OCI-LY1 (cell line): ENCODE results near the gene LZTR1.

ENCODE experiments used
- H2AFZ ChIP-seq: fragments of 200-600 bp; sonication (generic), shearing (Covaris generic); 2 replicates; pipeline ENCODE4 v1.6.0; 2014; ENCODE audit warnings: antibody characterized with exemption, mild to moderate bottlenecking, low read length
- H3F3A ChIP-seq: fragments of 200-600 bp; sonication (generic), shearing (Covaris generic); 2 replicates; pipeline ENCODE4 v1.6.0; 2014; ENCODE audit warnings: mild to moderate bottlenecking, antibody characterized with exemption, low read length, moderate library complexity; ENCODE audit not compliant: insufficient read depth
- H3K27ac ChIP-seq: fragments of 200-600 bp; sonication (generic); 2 replicates; pipeline ENCODE4 v1.5.1; 2014; ENCODE audit warnings: low read length, mixed run types, mild to moderate bottlenecking, low read depth; ENCODE audit not compliant: poor library complexity, severe bottlenecking
- H3K27me3 ChIP-seq: fragments of 200-600 bp; sonication (generic); 2 replicates; pipeline ENCODE4 v1.6.0; 2014; ENCODE audit warnings: antibody characterized with exemption, mild to moderate bottlenecking, low read length, moderate library complexity; ENCODE audit not compliant: insufficient read depth
- H3K36me3 ChIP-seq: fragments of 200-600 bp; sonication (generic); 2 replicates; pipeline ENCODE4 v1.6.1; 2014; ENCODE audit warnings: mild to moderate bottlenecking, antibody characterized with exemption, low read length, moderate library complexity, mixed read lengths; ENCODE audit not compliant: insufficient read depth
- H3K4me1 ChIP-seq: fragments of 200-600 bp; sonication (generic); 2 replicates; pipeline ENCODE4 v1.5.1; 2014; ENCODE audit warnings: mild to moderate bottlenecking, low read length, moderate library complexity; ENCODE audit not compliant: insufficient read depth, severe bottlenecking
- H3K4me2 ChIP-seq: fragments of 200-600 bp; sonication (generic), shearing (Covaris generic); 2 replicates; pipeline ENCODE4 v1.6.1; 2014; ENCODE audit warnings: low read length
- H3K4me3 ChIP-seq: fragments of 200-600 bp; sonication (generic); 2 replicates; pipeline ENCODE4 v1.5.1; 2014; ENCODE audit warnings: low read length, low read depth, mild to moderate bottlenecking, mixed read lengths; ENCODE audit not compliant: poor library complexity, severe bottlenecking
- H3K79me2 ChIP-seq: fragments of 200-600 bp; shearing (Covaris generic); 2 replicates; pipeline ENCODE4 v1.6.1; 2016; ENCODE audit warnings: mixed run types, low read length, mixed read lengths; ENCODE audit not compliant: insufficient read depth
- H3K9ac ChIP-seq: fragments of 200-600 bp; sonication (generic), shearing (Covaris generic); 2 replicates; pipeline ENCODE4 v1.6.1; 2014; ENCODE audit warnings: mild to moderate bottlenecking, low read length, mixed read lengths
- H3K9me2 ChIP-seq: fragments of 200-600 bp; sonication (generic), shearing (Covaris generic); 2 replicates; pipeline ENCODE4 v1.6.1; 2014; ENCODE audit warnings: low read depth, mild to moderate bottlenecking, low read length, mixed read lengths
- H3K9me3 ChIP-seq: fragments of 200-600 bp; shearing (Covaris generic); 2 replicates; pipeline ENCODE4 v1.6.1; 2014; ENCODE audit warnings: low read length, mixed read lengths
- H4K20me1 ChIP-seq: fragments of 200-600 bp; sonication (generic), shearing (Covaris generic); 2 replicates; pipeline ENCODE4 v1.6.0; 2016; ENCODE audit warnings: mild to moderate bottlenecking, low read length; ENCODE audit not compliant: insufficient read depth
- CTCF ChIP-seq: fragments of 200-600 bp; sonication (generic), shearing (Covaris generic); IDR thresholded peaks from 2 replicates; pipeline ENCODE4 v1.5.1; 2017; ENCODE audit warnings: mild to moderate bottlenecking, antibody characterized with exemption, low read length, moderate library complexity, mixed read lengths
- EZH2 ChIP-seq: fragments of 200-600 bp; sonication (generic), shearing (Covaris generic); IDR thresholded peaks from 2 replicates; pipeline ENCODE4 v1.8.0; 2017; ENCODE audit warnings: borderline replicate concordance, mixed run types, mild to moderate bottlenecking, antibody characterized with exemption, low read length, moderate library complexity, mixed read lengths

LZTR1 gene

GRCh38 chr22:20977516-20978170 lies 4.5 kb upstream of the LZTR1 start:
- Histone ChIP-seq H4K20me1 (no peaks in the 10 kb centered on the region), H3K9me3 (peaks cover 9% of the 10 kb centered on the region), H3K79me2 (no peaks in the 10 kb centered on the region), H3K27ac (no peak overlapping the region), H3K4me1 (peaks cover 12% of the 10 kb centered on the region), H3K4me3 (no peak overlapping the region), H3K4me2 (no peak overlapping the region), H3K9ac (no peak overlapping the region), H3K9me2 (no peaks in the 10 kb centered on the region), H3K36me3 (no peaks in the 10 kb centered on the region), H3F3A (no peaks in the 10 kb centered on the region), H3K27me3 (no peaks in the 10 kb centered on the region; the same call in 1 of the 2 replicates), H2AFZ (no peak overlapping the region)
- TF ChIP-seq EZH2 = no peak
- TF ChIP-seq CTCF = no peak

GRCh38 chr22:20978419-20978818 lies 3.7 kb upstream of the LZTR1 start:
- H3K4me1 ChIP-seq = peaks cover 20% of the 10 kb centered on the region
- no peaks in the 10 kb centered on the region; the same call in 1 of the 2 replicates for H3K27me3 ChIP-seq
- H3K9ac ChIP-seq = no peak overlapping the region
- no peaks in the 10 kb centered on the region for H3K79me2 ChIP-seq
- H3F3A ChIP-seq = no peaks in the 10 kb centered on the region
- no peak overlapping the region for H3K4me3 ChIP-seq
- no peaks in the 10 kb centered on the region for H4K20me1 ChIP-seq
- no peak for TF ChIP-seq EZH2
- TF ChIP-seq CTCF = no peak
- no peak overlapping the region for H3K27ac ChIP-seq
- H3K9me3 ChIP-seq = peaks cover 9% of the 10 kb centered on the region
- no peaks in the 10 kb centered on the region for H3K9me2 ChIP-seq
- H3K36me3 ChIP-seq = no peaks in the 10 kb centered on the region
- H2AFZ ChIP-seq = no peak overlapping the region
- no peak overlapping the region for H3K4me2 ChIP-seq

- Histone ChIP-seq H3K27ac (no peak overlapping the region), H3K79me2 (no peaks in the 10 kb centered on the region), H3K4me1 (peaks cover 20% of the 10 kb centered on the region), H3K9me3 (peaks cover 9% of the 10 kb centered on the region), H3K4me2 (no peak overlapping the region), H3K4me3 (no peak overlapping the region), H3K9me2 (no peaks in the 10 kb centered on the region), H3K36me3 (no peaks in the 10 kb centered on the region), H3F3A (no peaks in the 10 kb centered on the region), H4K20me1 (no peaks in the 10 kb centered on the region), H2AFZ (no peak overlapping the region), H3K9ac (no peak overlapping the region), H3K27me3 (no peaks in the 10 kb centered on the region; the same call in 1 of the 2 replicates)
- TF ChIP-seq CTCF = no peak
- no peak for TF ChIP-seq EZH2
These were observed 2.8 kb upstream of the LZTR1 start for GRCh38 chr22:20979243-20979809.
